Activated CD8-positive, alpha-beta memory T cell treated with anti-CD3 and anti-CD28 coated beads, Interleukin-2, amount 10 ng/mL, durations not matched to agents 7 days and 5 days (primary cell): Measurements from ENCODE around the gene PTBP1. TPM values are rescaled to one million over a fixed set of nuclear protein-coding genes. Genes with fewer than 3 reads are reported as not detected.

Experiments used
- ATAC-seq: fragments of 150-1000 bp; cut with Tn5 transposase; one replicate; pipeline ENCODE4 v1.10.0; 2021; ENCODE audit warnings: moderate library complexity
- CTCF ChIA-PET: fragments of 350-600 bp; sonication (Branson Sonifier 250); formaldehyde crosslinking; loops from one replicate; lab custom pipeline; 2021; ENCODE audit warnings: antibody characterized with exemption; lab: Charles Lee
- DNase-seq: peaks from one replicate; pipeline ENCODE4 v3.0.0-alpha.2; 2020
- H3K27ac Mint-ChIP-seq: one replicate; pipeline ENCODE4 v1.8.0; 2021; ENCODE audit warnings: mild to moderate bottlenecking, mixed read lengths
- H3K27me3 Mint-ChIP-seq: one replicate; pipeline ENCODE4 v1.8.0; 2021; ENCODE audit warnings: mixed read lengths
- H3K36me3 Mint-ChIP-seq: one replicate; pipeline ENCODE4 v1.8.0; 2021; ENCODE audit warnings: mild to moderate bottlenecking, mixed read lengths
- H3K4me1 Mint-ChIP-seq: one replicate; pipeline ENCODE4 v1.8.0; 2021; ENCODE audit warnings: mixed read lengths
- H3K4me3 Mint-ChIP-seq: one replicate; pipeline ENCODE4 v1.8.0; 2021; ENCODE audit warnings: mild to moderate bottlenecking, moderate library complexity, mixed read lengths
- H3K9me3 Mint-ChIP-seq: one replicate; pipeline ENCODE4 v1.8.0; 2022; ENCODE audit warnings: low read depth, mixed read lengths
- microRNA-seq: library from miRNA; unstranded; fragments of <30 nt; microRNA quantifications from one replicate; pipeline ENCODE4 v1.2.0, GENCODE V29; 2022
- total RNA-seq, 2 experiments: library from RNA; stranded (reverse); gene quantifications; one replicate each; pipeline ENCODE4 v1.2.3, GENCODE V29; 2021

PTBP1 gene
- total RNA-seq, 2 experiments from 2014 or later = 481 to 631 TPM

GRCh38 chr19:858868-859843 lies 61.9 kb downstream of the PTBP1 start, which contains the start of gene CFD:
TSS of gene CFD (plus strand) at chr19:859664. CDS start at chr19:859690, 26 bp downstream.
- H3K9me3 Mint-ChIP-seq = no peaks in the 10 kb centered on the region
- no peak for DNase-seq
- H3K4me3 Mint-ChIP-seq = no peak within 1 kb of the TSS
- CTCF ChIA-PET = interaction anchor here (1.0 to 5.1 kb wide), 5 partner anchors 56 to 138 kb away, joined by 3 to 43 read pairs (median 4); partner anchors contain the start of gene WDR18
- peaks cover 15% of the 10 kb centered on the region for H3K4me1 Mint-ChIP-seq
- no peak for ATAC-seq
- H3K27ac Mint-ChIP-seq = no peak within 1 kb of the TSS
- no peaks in the 10 kb centered on the region for H3K36me3 Mint-ChIP-seq
- H3K27me3 Mint-ChIP-seq = peaks cover 13% of the 10 kb centered on the region

- Mint-ChIP-seq H3K9me3 (no peaks in the 10 kb centered on the region), H3K4me1 (peaks cover 16% of the 10 kb centered on the region), H3K27ac (no peak overlapping the region), H3K36me3 (no peaks in the 10 kb centered on the region), H3K4me3 (no peak overlapping the region), H3K27me3 (peaks cover 13% of the 10 kb centered on the region)
- CTCF ChIA-PET = interaction anchor here (5.1 kb wide), 1 partner anchor 60 kb away, joined by 43 read pairs; no protein-coding TSS in a partner anchor
- ATAC-seq (no peak), DNase-seq (no peak)
These were observed 64.0 kb downstream of the PTBP1 start for GRCh38 chr19:861141-861755.

Small RNAs within 50 kb of the gene (microRNA-seq; reads per million reads assigned to microRNA genes)
- gene MIR3187 = 70.2 reads per million, percentile 63 among the genes with 10 or more reads in this experiment
- 17.4 reads per million, percentile 41 among the genes with 10 or more reads in this experiment for gene MIR4745

Other genes starting within 250 kb of the PTBP1 start
- 100 to 1,000 TPM; 206 to 225 TPM for gene BSG, start 224.9 kb upstream of the PTBP1 start, total RNA-seq
- under 1 TPM; 0.67 to 0.75 TPM for gene HCN2, start 207.6 kb upstream of the PTBP1 start, total RNA-seq
- 10 to 100 TPM; 65.0 to 68.1 TPM for gene POLRMT, start 163.9 kb upstream of the PTBP1 start, total RNA-seq
- gene FGF22, start 157.6 kb upstream of the PTBP1 start, total RNA-seq = not detected
- gene RNF126, start 134.2 kb upstream of the PTBP1 start, total RNA-seq = 10 to 100 TPM; 76.9 to 83.0 TPM
- 1 to 10 TPM; 2.2 to 3.1 TPM for gene FSTL3, start 121.1 kb upstream of the PTBP1 start, total RNA-seq
- gene PRSS57, start 102.0 kb upstream of the PTBP1 start, total RNA-seq = under 1 TPM in 1 of 2 experiments, not detected in 1; 0.59 TPM
- gene PALM, start 88.5 kb upstream of the PTBP1 start, total RNA-seq = not detected
- gene MISP, start 46.3 kb upstream of the PTBP1 start, total RNA-seq = not detected
- gene PLPPR3, start 24.5 kb downstream of the PTBP1 start, total RNA-seq = not detected
- gene AZU1, start 30.4 kb downstream of the PTBP1 start, total RNA-seq = not detected
- gene PRTN3, start 43.5 kb downstream of the PTBP1 start, total RNA-seq = not detected
- gene ELANE, start 54.9 kb downstream of the PTBP1 start, total RNA-seq = not detected
- 1 to 10 TPM in 1 of 2 experiments, under 1 TPM in 1; 0.66 to 1.5 TPM for gene CFD, start 62.2 kb downstream of the PTBP1 start, total RNA-seq
- gene MED16, start 95.7 kb downstream of the PTBP1 start, total RNA-seq = 10 to 100 TPM; 47.7 to 70.6 TPM
- gene RNU6-9, start 96.0 kb downstream of the PTBP1 start, total RNA-seq = not detected
- gene R3HDM4, start 115.8 kb downstream of the PTBP1 start, total RNA-seq = 10 to 100 TPM; 63.7 to 73.7 TPM
- 1 to 10 TPM in 1 of 2 experiments, under 1 TPM in 1; 0.66 to 1.1 TPM for gene KISS1R, start 119.9 kb downstream of the PTBP1 start, total RNA-seq
- gene ARID3A, start 128.6 kb downstream of the PTBP1 start, total RNA-seq = 10 to 100 TPM; 30.6 to 35.9 TPM
- gene WDR18, start 186.9 kb downstream of the PTBP1 start, total RNA-seq = 10 to 100 TPM; 64.5 to 87.9 TPM
- not detected for gene GRIN3B, start 203.0 kb downstream of the PTBP1 start, total RNA-seq
- 100 to 1,000 TPM; 172 to 212 TPM for gene TMEM259, start 223.7 kb downstream of the PTBP1 start, total RNA-seq
- not detected for gene RNU6-2, start 224.1 kb downstream of the PTBP1 start, total RNA-seq
- 100 to 1,000 TPM; 295 to 296 TPM for gene CNN2, start 229.2 kb downstream of the PTBP1 start, total RNA-seq
- 10 to 100 TPM; 62.7 to 72.9 TPM for gene ABCA7, start 242.7 kb downstream of the PTBP1 start, total RNA-seq